Activated CD4-positive, alpha-beta T cell treated with anti-CD3 and anti-CD28 coated beads, Interleukin-2, amount 50 U/mL, for 1 hour (primary cell): ENCODE measurements around the gene ACTC1.

Experiments
- DNase-seq: peaks from one replicate; pipeline ENCODE4 v3.0.0-alpha.2; 2020

The ACTC1 gene

GRCh38 chr15:34799149-34800101 lies 4.1 kb upstream of the ACTC1 start:
- no peak for DNase-seq

GRCh38 chr15:34796847-34797435 lies 1.6 kb upstream of the ACTC1 start:
- no peak for DNase-seq

- DNase-seq = no peak
Observed at GRCh38 chr15:34794590-34795206, 651 bp downstream of the ACTC1 start.

DNA sequence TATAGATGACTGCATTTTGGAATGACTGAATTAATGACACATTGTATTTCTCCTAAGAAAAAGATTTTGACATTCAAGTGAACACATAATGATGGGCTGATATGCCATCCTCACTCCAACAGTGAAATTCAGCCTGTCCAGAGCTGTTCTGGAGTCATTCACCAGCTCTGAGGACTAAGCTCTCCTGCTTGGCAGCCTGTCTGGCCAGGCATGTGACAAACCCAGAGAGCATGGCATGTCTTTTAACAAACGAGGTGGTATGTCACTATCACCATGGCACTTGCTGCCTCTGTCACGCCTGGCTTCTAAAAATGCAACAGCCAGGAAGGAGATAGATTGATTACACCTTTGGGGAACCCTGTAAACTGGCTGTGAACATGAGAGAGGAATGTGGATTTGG lies 1.4 kb downstream of the ACTC1 start:
- DNase-seq = no peak

GRCh38 chr15:34793071-34793470 lies 2.3 kb downstream of the ACTC1 start:
- DNase-seq = no peak

- no peak for DNase-seq
Observed at GRCh38 chr15:34791701-34792100, 3.6 kb downstream of the ACTC1 start.

DNA sequence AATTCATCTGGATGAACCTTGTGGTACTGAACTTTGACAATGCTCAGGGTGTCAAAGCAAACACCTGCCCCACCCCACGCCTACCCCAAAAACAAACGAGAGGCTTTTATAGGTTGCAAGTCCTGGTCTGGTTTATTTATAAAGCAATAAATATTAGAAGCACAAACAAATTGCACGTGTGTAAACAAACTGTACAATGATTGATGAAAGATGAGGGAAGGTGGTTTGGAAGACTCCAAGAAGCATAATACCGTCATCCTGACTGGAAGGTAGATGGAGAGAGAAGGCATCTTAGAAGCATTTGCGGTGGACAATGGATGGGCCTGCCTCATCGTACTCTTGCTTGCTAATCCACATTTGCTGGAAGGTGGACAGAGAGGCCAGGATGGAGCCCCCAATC lies 5.2 kb downstream of the ACTC1 start:
- DNase-seq = no peak

- no peak for DNase-seq
Observed at GRCh38 chr15:34789326-34789725, 6.0 kb downstream of the ACTC1 start.

DNA sequence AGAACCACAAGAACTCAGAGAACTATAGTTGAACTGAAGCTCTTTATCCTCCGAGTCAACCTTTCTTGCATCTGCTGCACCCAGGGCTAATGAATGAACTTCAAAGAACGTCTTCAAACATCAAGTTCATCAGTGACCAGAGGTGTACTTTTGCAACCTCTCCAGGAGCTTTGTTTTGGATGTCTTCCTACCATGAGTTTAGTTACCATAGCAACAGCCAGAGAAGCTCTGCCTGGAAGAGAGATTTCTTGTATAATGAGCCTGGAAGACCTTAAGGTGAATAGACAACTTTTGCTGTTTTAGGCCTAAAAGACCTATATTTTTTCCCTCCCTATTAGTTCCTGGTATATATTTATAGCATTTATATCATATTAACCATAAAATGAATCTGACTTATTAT lies 9.1 kb downstream of the ACTC1 start:
- no peak for DNase-seq

DNA sequence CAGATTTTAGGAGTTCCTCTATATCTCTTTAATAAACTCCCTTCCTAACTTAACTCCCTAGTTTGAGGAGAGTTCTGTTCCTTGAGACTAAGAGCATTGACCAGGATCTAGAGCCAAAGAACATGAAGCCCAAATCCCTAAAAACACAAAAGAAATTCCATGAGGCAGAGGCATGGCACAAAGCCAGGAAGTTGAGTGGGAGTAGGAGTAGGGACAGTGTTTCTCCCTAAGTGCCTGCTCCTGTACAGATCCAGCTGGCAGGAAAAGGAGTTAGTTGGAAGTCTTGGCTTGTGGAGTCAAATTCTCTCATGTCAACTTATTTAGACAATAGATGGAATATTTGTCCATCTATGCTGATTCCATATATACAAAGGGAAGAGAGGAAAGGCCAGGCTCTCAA lies 11.4 kb downstream of the ACTC1 start:
- DNase-seq = no peak

DNA sequence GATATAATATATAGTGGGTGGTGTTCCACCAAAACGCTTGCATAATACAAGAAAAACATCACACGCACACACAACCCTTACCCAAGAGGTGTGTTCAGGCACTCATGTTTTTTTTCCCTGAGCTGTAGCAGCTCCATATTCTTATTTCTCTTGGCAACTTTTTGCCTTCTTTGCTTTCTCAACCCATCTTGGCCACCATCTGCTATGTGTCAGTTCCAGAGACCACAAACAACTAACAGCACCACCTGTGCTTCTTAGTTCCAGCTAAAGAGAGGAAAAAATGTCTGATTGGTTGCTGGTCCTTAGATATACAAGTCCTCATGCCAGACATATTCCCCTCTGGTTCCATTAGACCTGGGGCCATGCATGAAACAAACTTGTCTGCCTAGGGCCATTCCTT lies 11.9 kb downstream of the ACTC1 start:
- DNase-seq = no peak

- no peak for DNase-seq
Observed at GRCh38 chr15:34782901-34783300, 12.4 kb downstream of the ACTC1 start.

- no peak for DNase-seq
Observed at GRCh38 chr15:34780725-34781124, 14.6 kb downstream of the ACTC1 start.

- no peak for DNase-seq
Observed at GRCh38 chr15:34776606-34777105, 18.7 kb downstream of the ACTC1 start.

DNA sequence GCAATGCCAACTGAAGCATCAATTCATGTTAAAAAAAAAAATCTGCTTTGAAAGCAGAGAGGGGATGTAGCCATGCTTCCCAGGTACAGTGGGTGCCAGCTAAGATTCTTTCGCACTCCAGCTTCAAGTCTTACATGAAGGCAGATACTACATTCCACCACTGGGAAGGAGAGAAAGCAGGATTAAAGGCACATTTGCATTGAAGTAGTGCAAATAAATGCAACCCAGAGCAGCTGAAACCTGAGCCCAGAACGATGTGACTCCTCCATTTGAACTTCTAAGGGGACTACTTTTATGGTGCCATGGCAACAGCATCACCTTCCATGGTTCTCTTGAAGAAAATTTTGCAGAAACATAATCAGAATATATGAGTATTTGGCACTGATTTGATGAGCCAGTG lies 21.4 kb downstream of the ACTC1 start:
- DNase-seq = no peak

DNA sequence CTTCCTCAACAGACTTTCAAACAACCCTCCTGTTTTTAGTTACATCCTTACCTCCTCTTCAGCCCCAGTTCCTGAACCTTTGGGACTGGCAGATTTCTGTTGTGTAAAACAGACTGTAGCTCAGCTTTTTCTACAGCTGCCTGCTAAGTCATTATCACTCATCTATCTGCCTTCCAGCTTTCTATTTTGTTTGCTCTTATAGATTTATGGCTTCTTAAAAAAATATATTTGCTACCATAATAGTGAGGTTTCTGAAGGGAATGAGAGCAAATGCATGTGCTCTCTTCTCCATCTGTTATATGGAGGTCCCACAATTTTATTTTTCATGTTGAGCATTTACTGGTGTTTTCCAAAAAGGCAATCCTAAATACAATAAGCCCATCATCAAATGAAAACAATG lies 22.3 kb downstream of the ACTC1 start:
- DNase-seq = no peak

GRCh38 chr15:34772312-34772711 lies 23.0 kb downstream of the ACTC1 start:
- no peak for DNase-seq

DNA sequence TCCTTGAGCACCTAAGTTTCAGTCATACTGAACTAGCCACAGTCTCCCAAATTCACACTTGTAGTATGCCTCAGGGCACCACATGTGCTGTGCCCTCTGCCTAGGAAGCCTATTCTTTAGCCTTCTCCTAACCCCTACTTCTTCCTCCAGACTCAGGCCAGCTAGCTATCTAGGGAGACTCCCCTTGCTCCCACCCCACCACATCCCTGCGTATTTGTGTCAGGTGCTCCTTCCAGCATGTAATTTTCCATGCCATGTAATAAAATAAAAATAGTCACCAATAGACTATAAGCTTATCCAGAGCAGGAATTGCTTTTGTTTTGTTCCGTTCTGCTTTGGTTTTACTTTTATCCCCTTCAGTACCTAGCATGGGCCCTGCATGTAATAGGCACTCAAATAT lies 25.6 kb downstream of the ACTC1 start:
- no peak for DNase-seq

DNA sequence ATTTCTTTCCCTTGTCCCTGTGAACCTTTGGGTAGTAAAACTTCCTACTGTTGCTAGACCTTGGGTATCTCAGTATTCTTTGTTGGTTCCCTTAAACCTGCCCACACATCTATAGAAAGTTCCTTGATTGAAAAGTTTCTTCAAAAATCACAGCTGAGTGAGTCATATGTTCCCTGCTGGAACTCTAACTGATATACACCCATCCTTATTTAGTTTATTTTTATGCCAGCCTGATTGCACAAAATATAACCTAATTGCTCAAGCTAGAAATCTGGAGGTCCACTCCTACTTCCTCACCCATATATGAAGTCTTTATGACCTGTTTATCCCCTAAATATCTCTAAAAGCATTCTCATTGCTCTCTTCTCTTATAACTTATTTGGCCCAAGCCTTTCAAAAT lies 26.8 kb downstream of the ACTC1 start:
- no peak for DNase-seq

DNA sequence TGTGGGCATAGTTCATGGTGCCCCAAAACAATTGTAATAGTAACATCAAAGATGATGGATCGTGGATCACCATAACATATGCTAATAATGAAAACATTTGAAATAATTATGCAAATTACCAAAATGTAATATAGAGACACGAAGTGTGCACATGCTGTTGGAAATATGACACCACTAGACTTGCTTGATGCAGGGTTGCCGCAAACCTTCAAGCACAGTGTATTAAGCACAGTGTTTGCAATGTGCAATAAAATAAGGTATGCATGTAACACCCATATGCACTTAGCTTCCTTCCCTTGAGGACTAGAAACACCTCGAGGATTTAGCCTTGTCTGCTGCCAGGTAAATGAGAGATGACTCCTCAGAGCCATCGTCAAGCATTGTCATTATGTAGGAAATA lies 29.6 kb downstream of the ACTC1 start:
- DNase-seq = no peak

DNA sequence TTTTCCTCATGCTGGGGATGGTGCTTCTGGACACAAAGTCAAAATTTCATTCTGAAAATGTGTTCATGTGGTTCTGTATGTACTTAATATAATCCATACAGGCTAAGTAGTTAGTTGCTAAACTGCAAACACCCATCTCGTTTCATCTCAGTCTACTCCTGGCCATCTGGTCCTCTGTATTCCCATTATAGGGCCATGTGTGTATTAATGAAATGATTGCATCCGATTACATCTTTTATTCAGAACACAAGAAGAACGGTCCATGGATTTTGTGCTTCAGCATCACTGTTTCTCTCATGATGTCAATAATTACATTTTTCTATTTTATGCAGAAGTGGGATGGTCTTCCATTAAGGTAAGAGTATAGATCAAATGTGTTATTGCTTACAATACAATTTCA lies 34.4 kb downstream of the ACTC1 start:
- DNase-seq = no peak

- no peak for DNase-seq
Observed at GRCh38 chr15:34759992-34760391, 35.4 kb downstream of the ACTC1 start.

- DNase-seq = no peak
Observed at GRCh38 chr15:34759347-34759746, 36.0 kb downstream of the ACTC1 start.

- no peak for DNase-seq
Observed at GRCh38 chr15:34757262-34757661, 38.1 kb downstream of the ACTC1 start.
